OCI-LY1 (cell line): Measurements from ENCODE around the gene ARL15.

Experiments
- H2AFZ ChIP-seq: fragments of 200-600 bp; sonication (generic), shearing (Covaris generic); 2 replicates; pipeline ENCODE4 v1.6.0; 2014; ENCODE audit warnings: antibody characterized with exemption, mild to moderate bottlenecking, low read length
- H3F3A ChIP-seq: fragments of 200-600 bp; sonication (generic), shearing (Covaris generic); 2 replicates; pipeline ENCODE4 v1.6.0; 2014; ENCODE audit warnings: mild to moderate bottlenecking, antibody characterized with exemption, low read length, moderate library complexity; ENCODE audit not compliant: insufficient read depth
- H3K27ac ChIP-seq: fragments of 200-600 bp; sonication (generic); 2 replicates; pipeline ENCODE4 v1.5.1; 2014; ENCODE audit warnings: low read length, mixed run types, mild to moderate bottlenecking, low read depth; ENCODE audit not compliant: poor library complexity, severe bottlenecking
- H3K27me3 ChIP-seq: fragments of 200-600 bp; sonication (generic); 2 replicates; pipeline ENCODE4 v1.6.0; 2014; ENCODE audit warnings: antibody characterized with exemption, mild to moderate bottlenecking, low read length, moderate library complexity; ENCODE audit not compliant: insufficient read depth
- H3K36me3 ChIP-seq: fragments of 200-600 bp; sonication (generic); 2 replicates; pipeline ENCODE4 v1.6.1; 2014; ENCODE audit warnings: mild to moderate bottlenecking, antibody characterized with exemption, low read length, moderate library complexity, mixed read lengths; ENCODE audit not compliant: insufficient read depth
- H3K4me1 ChIP-seq: fragments of 200-600 bp; sonication (generic); 2 replicates; pipeline ENCODE4 v1.5.1; 2014; ENCODE audit warnings: mild to moderate bottlenecking, low read length, moderate library complexity; ENCODE audit not compliant: insufficient read depth, severe bottlenecking
- H3K4me2 ChIP-seq: fragments of 200-600 bp; sonication (generic), shearing (Covaris generic); 2 replicates; pipeline ENCODE4 v1.6.1; 2014; ENCODE audit warnings: low read length
- H3K4me3 ChIP-seq: fragments of 200-600 bp; sonication (generic); 2 replicates; pipeline ENCODE4 v1.5.1; 2014; ENCODE audit warnings: low read length, low read depth, mild to moderate bottlenecking, mixed read lengths; ENCODE audit not compliant: poor library complexity, severe bottlenecking
- H3K79me2 ChIP-seq: fragments of 200-600 bp; shearing (Covaris generic); 2 replicates; pipeline ENCODE4 v1.6.1; 2016; ENCODE audit warnings: mixed run types, low read length, mixed read lengths; ENCODE audit not compliant: insufficient read depth
- H3K9ac ChIP-seq: fragments of 200-600 bp; sonication (generic), shearing (Covaris generic); 2 replicates; pipeline ENCODE4 v1.6.1; 2014; ENCODE audit warnings: mild to moderate bottlenecking, low read length, mixed read lengths
- H3K9me2 ChIP-seq: fragments of 200-600 bp; sonication (generic), shearing (Covaris generic); 2 replicates; pipeline ENCODE4 v1.6.1; 2014; ENCODE audit warnings: low read depth, mild to moderate bottlenecking, low read length, mixed read lengths
- H3K9me3 ChIP-seq: fragments of 200-600 bp; shearing (Covaris generic); 2 replicates; pipeline ENCODE4 v1.6.1; 2014; ENCODE audit warnings: low read length, mixed read lengths
- H4K20me1 ChIP-seq: fragments of 200-600 bp; sonication (generic), shearing (Covaris generic); 2 replicates; pipeline ENCODE4 v1.6.0; 2016; ENCODE audit warnings: mild to moderate bottlenecking, low read length; ENCODE audit not compliant: insufficient read depth
- CTCF ChIP-seq: fragments of 200-600 bp; sonication (generic), shearing (Covaris generic); IDR thresholded peaks from 2 replicates; pipeline ENCODE4 v1.5.1; 2017; ENCODE audit warnings: mild to moderate bottlenecking, antibody characterized with exemption, low read length, moderate library complexity, mixed read lengths
- EZH2 ChIP-seq: fragments of 200-600 bp; sonication (generic), shearing (Covaris generic); IDR thresholded peaks from 2 replicates; pipeline ENCODE4 v1.8.0; 2017; ENCODE audit warnings: borderline replicate concordance, mixed run types, mild to moderate bottlenecking, antibody characterized with exemption, low read length, moderate library complexity, mixed read lengths

The ARL15 gene

GRCh38 chr5:54095969-54096368 is 214.4 kb downstream of the ARL15 start:
- no peak overlapping the region for H3K27ac ChIP-seq

GRCh38 chr5:54094706-54095105 is 215.7 kb downstream of the ARL15 start:
- no peak overlapping the region for H3K4me2 ChIP-seq
- no peaks in the 10 kb centered on the region for H3K9me3 ChIP-seq
- no peaks in the 10 kb centered on the region; the same call in 1 of the 2 replicates for H4K20me1 ChIP-seq
- H3K27ac ChIP-seq = peak overlapping the region; percentile 67
- peaks cover 50% of the 10 kb centered on the region for H3K4me1 ChIP-seq
- no peak overlapping the region for H3K4me3 ChIP-seq
- no peak for TF ChIP-seq CTCF
- TF ChIP-seq EZH2 = no peak
- peaks cover 79% of the 10 kb centered on the region for H3K36me3 ChIP-seq
- no peak overlapping the region for H3K9ac ChIP-seq
- H3K27me3 ChIP-seq = no peaks in the 10 kb centered on the region
- H2AFZ ChIP-seq = no peak overlapping the region
- H3F3A ChIP-seq = no peaks in the 10 kb centered on the region
- H3K9me2 ChIP-seq = no peaks in the 10 kb centered on the region
- H3K79me2 ChIP-seq = no peaks in the 10 kb centered on the region

More at GRCh38 chr5:54095969-54096368, 214.4 kb downstream of the ARL15 start:
- Histone ChIP-seq H3K4me1 (peaks cover 55% of the 10 kb centered on the region), H3K4me2 (no peak overlapping the region), H3K9me2 (no peaks in the 10 kb centered on the region), H3K79me2 (peaks cover 5% of the 10 kb centered on the region; the same call in 1 of the 2 replicates), H3K4me3 (no peak overlapping the region), H3F3A (peaks cover 4% of the 10 kb centered on the region; the same call in 1 of the 2 replicates), H3K36me3 (peaks cover 66% of the 10 kb centered on the region), H2AFZ (no peak overlapping the region), H3K27me3 (no peaks in the 10 kb centered on the region), H3K9ac (no peak overlapping the region), H3K9me3 (no peaks in the 10 kb centered on the region), H4K20me1 (no peaks in the 10 kb centered on the region; the same call in 1 of the 2 replicates)
- TF ChIP-seq EZH2 (no peak), CTCF (no peak)

GRCh38 chr5:54093861-54094260 is 216.5 kb downstream of the ARL15 start:
- no peaks in the 10 kb centered on the region for H3K9me2 ChIP-seq
- H3K27me3 ChIP-seq = no peaks in the 10 kb centered on the region
- no peak overlapping the region for H3K4me2 ChIP-seq
- no peak overlapping the region for H2AFZ ChIP-seq
- H3K4me1 ChIP-seq = peaks cover 43% of the 10 kb centered on the region
- no peak overlapping the region for H3K9ac ChIP-seq
- no peak for TF ChIP-seq EZH2
- no peak for TF ChIP-seq CTCF
- H4K20me1 ChIP-seq = no peaks in the 10 kb centered on the region; the same call in 1 of the 2 replicates
- H3K27ac ChIP-seq = no peak overlapping the region
- H3F3A ChIP-seq = no peaks in the 10 kb centered on the region
- no peak overlapping the region for H3K4me3 ChIP-seq
- H3K9me3 ChIP-seq = no peaks in the 10 kb centered on the region
- peaks cover 84% of the 10 kb centered on the region for H3K36me3 ChIP-seq
- H3K79me2 ChIP-seq = no peaks in the 10 kb centered on the region
